K562 (cell line): ENCODE measurements around the gene PHLDB2. TPM values are rescaled to one million over a fixed set of nuclear protein-coding genes. Genes with fewer than 3 reads are reported as not detected.

Experiments
- ATAC-seq: fragments of 200-7000 bp; cut with Tn5 transposase; 3 replicates; pipeline ENCODE4 v1.9.1; 2020; ENCODE audit warnings: moderate library complexity
- BruUV-seq: library from RNA; stranded (reverse); fragments of 400-500 nt; replicated peaks from 2 replicates; lab custom pipeline; 2021; lab: Mats Ljungman, UMichigan
- CTCF ChIA-PET: fragments of 300-600 bp; formaldehyde crosslinking; extraction: SDS; loops from one replicate; lab custom pipeline; 2021; ENCODE audit warnings: low intra/inter-chr PET ratio; lab: Yijun Ruan, JAX
- POLR2A ChIA-PET: fragments of 300-600, 350-650 bp; sonication (Branson Sonifier 250); formaldehyde crosslinking; extraction: SDS; loops from one replicate; lab custom pipeline; 2021; ENCODE audit warnings: antibody characterized with exemption, inconsistent platforms; lab: Yijun Ruan, JAX
- DNase-seq, 4 experiments: peaks; one replicate each; pipeline versions ENCODE4 v3.0.0 to v3.0.0-alpha.2; 2011 to 2018; ENCODE audit warnings: low spot score in 3 of 4, mixed read lengths in 3 of 4; ENCODE audit errors: extremely low read depth in 1 of 4
- FAIRE-seq: peaks from 2 replicates; lab custom pipeline; 2011; peaks lifted over from hg19 to GRCh38; lab: Jason Lieb, UNC
- H2AFZ ChIP-seq: 2 replicates; pipeline ENCODE4 v1.6.0; 2011; ENCODE audit warnings: low read depth, low read length, control low read depth, inconsistent platforms
- H3K27ac ChIP-seq: fragments of 200-600 bp; 3 replicates; pipeline ENCODE4 v1.8.0; 2011; ENCODE audit warnings: low read depth, mild to moderate bottlenecking, control low read depth, inconsistent platforms, low read length, moderate library complexity, mixed read lengths; ENCODE audit errors: extremely low read depth
- H3K27me3 ChIP-seq, 2 experiments: fragments of 300-600 bp in 1 of 2; 2 replicates in 1 of 2; 3 replicates in 1 of 2; pipeline versions ENCODE4 v1.6.0 to v1.8.0; 2011; ENCODE audit warnings: inconsistent platforms in 2 of 2, low read length in 2 of 2, mild to moderate bottlenecking in 1 of 2, mixed read lengths in 1 of 2, moderate library complexity in 1 of 2; ENCODE audit not compliant: control insufficient read depth in 2 of 2, insufficient read depth in 2 of 2
- H3K36me3 ChIP-seq: fragments of 300-600 bp; 3 replicates; pipeline ENCODE4 v1.8.0; 2011; ENCODE audit warnings: mild to moderate bottlenecking, low read length, inconsistent platforms; ENCODE audit not compliant: control insufficient read depth, insufficient read depth
- H3K4me1 ChIP-seq, 2 experiments: fragments of 200-600 bp in 1 of 2; replicated peaks in 1 of 2; 2 replicates in 1 of 2; 3 replicates in 1 of 2; pipeline versions ENCODE4 v1.5.1 to v1.8.0; 2011; ENCODE audit warnings: inconsistent platforms in 2 of 2, low read length in 2 of 2, mild to moderate bottlenecking in 1 of 2, mixed read lengths in 1 of 2, moderate library complexity in 1 of 2; ENCODE audit not compliant: control insufficient read depth in 2 of 2, insufficient read depth in 2 of 2
- H3K4me2 ChIP-seq: 2 replicates; pipeline ENCODE4 v1.6.1; 2011; ENCODE audit warnings: low read length, control low read depth, inconsistent platforms, mixed read lengths; ENCODE audit not compliant: insufficient read depth
- H3K4me3 ChIP-seq: fragments of 200-600 bp; sonication (generic), shearing (Covaris generic); 2 replicates; pipeline ENCODE4 v1.5.1; 2016; ENCODE audit warnings: control low read depth, inconsistent platforms
- H3K79me2 ChIP-seq: fragments of 200-600 bp; 3 replicates; pipeline ENCODE4 v1.8.0; 2011; ENCODE audit warnings: low read length, inconsistent platforms; ENCODE audit not compliant: control insufficient read depth, insufficient read depth
- H3K9ac ChIP-seq, 2 experiments: 2 replicates each; pipeline versions ENCODE4 v1.6.0 to v1.6.1; 2011; ENCODE audit warnings: low read depth in 2 of 2, low read length in 2 of 2, control low read depth in 1 of 2, inconsistent platforms in 1 of 2, mild to moderate bottlenecking in 1 of 2, mixed read lengths in 1 of 2; ENCODE audit not compliant: insufficient read depth in 1 of 2
- H3K9me1 ChIP-seq: one replicate; pipeline ENCODE4 v1.6.0; 2011; ENCODE audit warnings: inconsistent platforms, mild to moderate bottlenecking, low read length, moderate library complexity; ENCODE audit not compliant: control insufficient read depth, insufficient read depth
- H3K9me3 ChIP-seq: replicated peaks from 2 replicates; pipeline ENCODE4 v1.5.1; 2011; ENCODE audit warnings: low read depth, low read length, inconsistent platforms; ENCODE audit not compliant: control insufficient read depth, insufficient read depth
- H4K20me1 ChIP-seq: replicated peaks from 2 replicates; pipeline ENCODE4 v1.6.1; 2011; ENCODE audit warnings: low read length, inconsistent platforms, mixed read lengths; ENCODE audit not compliant: control insufficient read depth, insufficient read depth
- ADNP ChIP-seq: fragments of 200-800 bp; sonication (Bioruptor generic); IDR thresholded peaks from 2 replicates; pipeline ENCODE4 v1.6.1; 2016; ENCODE audit warnings: missing genetic modification characterization, missing compliant biosample characterization
- ELF4 ChIP-seq: fragments of 450-650 bp; formaldehyde crosslinking; IDR thresholded peaks from 2 replicates; pipeline ENCODE4 v1.4.0; 2022; ENCODE audit warnings: missing genetic modification characterization
- GABPB1 ChIP-seq: sonication (generic); formaldehyde crosslinking; IDR thresholded peaks from 2 replicates; pipeline ENCODE4 v1.8.0; 2022; ENCODE audit warnings: mild to moderate bottlenecking, missing genetic modification reagents
- MIER1 ChIP-seq: fragments of 450-650 bp; IDR thresholded peaks from 2 replicates; pipeline ENCODE4 v1.6.1; 2016; ENCODE audit warnings: antibody characterized with exemption, mild to moderate bottlenecking, low read depth
- NCOA6 ChIP-seq: fragments of 450-650 bp; IDR thresholded peaks from 2 replicates; pipeline ENCODE4 v1.6.1; 2017; ENCODE audit warnings: mild to moderate bottlenecking
- RFX1 ChIP-seq: fragments of 450-650 bp; IDR thresholded peaks from 2 replicates; pipeline ENCODE4 v1.6.1; 2016; ENCODE audit warnings: mild to moderate bottlenecking, moderate library complexity
- SUPT5H ChIP-seq: fragments of 450-650 bp; IDR thresholded peaks from 2 replicates; pipeline ENCODE4 v1.6.1; 2016
- ZEB2 ChIP-seq: fragments of 450-650 bp; IDR thresholded peaks from 2 replicates; pipeline ENCODE4 v1.6.1; 2016
- ZNF436 ChIP-seq: fragments of 250-450, 450-650 bp; sonication (Bioruptor Pico); formaldehyde crosslinking; IDR thresholded peaks from 2 replicates; pipeline ENCODE4 v1.7.0; 2020; ENCODE audit warnings: mild to moderate bottlenecking
- WGBS: fragments of 100-300 bp; shearing (Covaris generic); methylation state at CpG from one replicate; pipeline ENCODE4 v1.1.6; 2016; ENCODE audit warnings: low coverage, mixed read lengths; ENCODE audit not compliant: insufficient coverage; ENCODE audit errors: missing lambda C conversion rate; 5-methylcytosine and 5-hydroxymethylcytosine counted together
- in situ Hi-C: fragments of 300-500 bp; cut with MboI; formaldehyde crosslinking; loops from 4 replicates; pipeline ENCODE4 v1.15.0; 2018; ENCODE audit warnings: inconsistent platforms, mixed read lengths
- intact Hi-C: fragments of 100-400 bp; cut with micrococcal nuclease; formaldehyde crosslinking; loops from 2 replicates; pipeline ENCODE4 v1.14.2; 2022
- polyA plus RNA-seq, 8 experiments: library from polyadenylated mRNA; depleted of rRNA in 4 of 8; stranded (reverse) in 5 of 8; unstranded in 3 of 8; fragments of >200 nt; fragmentation: Nextera tagmentation in 2 of 8; fragmentation: Illumina TruSeq in 1 of 8; extraction: Ambion mirVana in 2 of 8; extraction: Trizol in 1 of 8; gene quantifications; 2 replicates each; pipeline versions ENCODE4 v1.2.1 to v1.2.3, GENCODE V29; 2011 to 2014; ENCODE audit warnings: inconsistent platforms in 1 of 8, missing spikeins in 1 of 8
- total RNA-seq, 7 experiments: library from RNA; depleted of rRNA in 6 of 7; stranded (reverse); fragments of >200 nt in 6 of 7; fragmentation: Illumina TruSeq in 2 of 7; extraction: Trizol in 2 of 7; gene quantifications; 2 replicates each; pipeline versions ENCODE4 v1.2.1 to v1.2.3, GENCODE V29; 2011 to 2021; ENCODE audit warnings: low replicate concordance in 1 of 7
- TF ChIP-seq, protein P1 (sequence below): fragments of 250-450 bp; sonication (Bioruptor Pico); IDR thresholded peaks from 2 replicates; pipeline ENCODE4 v1.5.0; 2021; ENCODE audit warnings: mild to moderate bottlenecking, borderline replicate concordance
- TF ChIP-seq, protein P2 (sequence below): fragments of 200-400 bp; formaldehyde crosslinking; IDR thresholded peaks from 2 replicates; pipeline ENCODE4 v1.6.1; 2017; ENCODE audit warnings: mild to moderate bottlenecking, low read depth, low read length, moderate library complexity

PHLDB2 gene
- total and polyA plus RNA-seq, 9 of the 15 experiments (the other 6 are each of a cell fraction or from before 2014, with no cell fraction given): 0.04 TPM; not detected in 8

DNA sequence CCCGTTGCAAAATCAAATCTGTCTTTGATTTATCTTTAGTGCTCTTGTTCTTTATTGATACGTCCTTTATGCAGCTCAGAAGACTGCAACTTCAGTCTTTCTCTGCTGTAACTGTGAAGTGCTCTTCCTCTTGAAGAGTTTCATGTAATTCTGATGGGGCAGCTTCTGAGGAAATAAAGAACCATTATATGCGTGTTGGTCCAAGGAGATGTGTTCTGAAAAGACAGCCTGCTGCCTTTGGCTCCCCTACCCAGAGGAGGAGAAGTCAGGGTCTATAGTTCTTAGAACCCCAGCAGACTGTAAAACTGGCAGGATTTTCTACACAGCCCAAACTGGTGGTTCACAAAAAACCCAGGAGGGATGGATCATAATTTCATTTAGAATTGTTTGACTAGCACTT lies 97.4 kb downstream of the PHLDB2 start:
- CTCF ChIA-PET: no interaction called here
- WGBS: 0% methylated on average over 2 of the region's 3 CpGs
- in situ Hi-C loops: no loop called here
- Histone ChIP-seq H3K9me1 (no peaks in the 10 kb centered on the region), H3K9ac (no peak overlapping the region), H3K9me3 (no peaks in the 10 kb centered on the region), H3K79me2 (no peaks in the 10 kb centered on the region), H4K20me1 (no peaks in the 10 kb centered on the region), H3K27ac (no peak overlapping the region), H2AFZ (no peak overlapping the region), H3K4me3 (no peak overlapping the region), H3K4me1 (no peaks in the 10 kb centered on the region), H3K36me3 (no peaks in the 10 kb centered on the region), H3K27me3 (0 out of 5 replicates have a peak, but pooled peaks cover 0 to 6% of the 10 kb centered on the region in 2 experiments), H3K4me2 (no peak overlapping the region)
- POLR2A ChIA-PET: no interaction called here
- no peak for ATAC-seq
- intact Hi-C loops: no loop called here
- no peak for FAIRE-seq
- BruUV-seq: no TSS peak
- TF ChIP-seq GABPB1 (no peak), ELF4 (CRISPR knock-in tag) (no peak), SUPT5H (no peak), NCOA6 (no peak), RFX1 (no peak), ZEB2 (no peak)
- no peak for DNase-seq

DNA sequence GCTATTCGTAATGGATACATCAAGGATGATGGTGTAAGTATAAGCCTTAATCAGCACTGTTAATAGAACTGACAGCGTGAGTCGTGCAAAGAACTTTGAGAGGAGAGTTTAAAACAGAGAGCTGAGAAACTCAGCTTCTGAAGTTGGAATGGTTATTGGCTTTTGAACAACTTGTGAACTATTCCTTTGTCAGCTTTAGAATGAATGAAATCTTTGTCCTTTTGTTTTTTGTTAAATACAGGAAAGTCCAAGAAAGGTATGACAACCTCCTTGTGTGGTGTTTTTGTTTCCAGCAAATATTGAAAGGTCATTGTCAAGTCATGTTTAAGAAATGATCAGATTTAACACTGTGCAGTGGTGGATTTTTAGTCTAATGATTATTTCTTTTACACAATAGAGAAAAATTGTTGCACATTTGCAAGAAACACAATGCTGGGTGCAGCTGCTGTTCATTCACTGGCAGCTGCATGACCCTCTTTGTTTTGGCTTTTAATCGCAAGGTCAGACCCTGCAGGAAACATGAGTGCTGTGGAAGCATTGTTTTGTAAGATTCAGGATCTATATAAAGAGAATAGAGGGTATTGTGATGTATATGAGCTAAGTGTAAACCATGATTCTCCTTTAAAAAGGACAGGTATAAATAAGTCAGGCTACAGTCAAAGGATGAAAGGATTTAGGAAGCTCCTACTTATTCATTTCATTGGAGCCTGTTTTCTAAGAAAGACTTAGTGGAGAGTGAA lies 98.1 kb downstream of the PHLDB2 start:
- POLR2A ChIA-PET: no interaction called here
- H3K9ac ChIP-seq: no peak overlapping the region
- TF ChIP-seq ADNP (tag) (no peak), MIER1 (no peak), ZNF436 (CRISPR knock-in tag) (no peak)
- TF ChIP-seq, protein P1, sequence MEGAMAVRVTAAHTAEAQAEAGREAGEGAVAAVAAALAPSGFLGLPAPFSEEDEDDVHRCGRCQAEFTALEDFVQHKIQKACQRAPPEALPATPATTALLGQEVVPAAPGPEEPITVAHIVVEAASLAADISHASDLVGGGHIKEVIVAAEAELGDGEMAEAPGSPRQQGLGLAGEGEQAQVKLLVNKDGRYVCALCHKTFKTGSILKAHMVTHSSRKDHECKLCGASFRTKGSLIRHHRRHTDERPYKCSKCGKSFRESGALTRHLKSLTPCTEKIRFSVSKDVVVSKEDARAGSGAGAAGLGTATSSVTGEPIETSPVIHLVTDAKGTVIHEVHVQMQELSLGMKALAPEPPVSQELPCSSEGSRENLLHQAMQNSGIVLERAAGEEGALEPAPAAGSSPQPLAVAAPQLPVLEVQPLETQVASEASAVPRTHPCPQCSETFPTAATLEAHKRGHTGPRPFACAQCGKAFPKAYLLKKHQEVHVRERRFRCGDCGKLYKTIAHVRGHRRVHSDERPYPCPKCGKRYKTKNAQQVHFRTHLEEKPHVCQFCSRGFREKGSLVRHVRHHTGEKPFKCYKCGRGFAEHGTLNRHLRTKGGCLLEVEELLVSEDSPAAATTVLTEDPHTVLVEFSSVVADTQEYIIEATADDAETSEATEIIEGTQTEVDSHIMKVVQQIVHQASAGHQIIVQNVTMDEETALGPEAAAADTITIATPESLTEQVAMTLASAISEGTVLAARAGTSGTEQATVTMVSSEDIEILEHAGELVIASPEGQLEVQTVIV (CRISPR knock-in tag): no peak
- TF ChIP-seq, protein P2, sequence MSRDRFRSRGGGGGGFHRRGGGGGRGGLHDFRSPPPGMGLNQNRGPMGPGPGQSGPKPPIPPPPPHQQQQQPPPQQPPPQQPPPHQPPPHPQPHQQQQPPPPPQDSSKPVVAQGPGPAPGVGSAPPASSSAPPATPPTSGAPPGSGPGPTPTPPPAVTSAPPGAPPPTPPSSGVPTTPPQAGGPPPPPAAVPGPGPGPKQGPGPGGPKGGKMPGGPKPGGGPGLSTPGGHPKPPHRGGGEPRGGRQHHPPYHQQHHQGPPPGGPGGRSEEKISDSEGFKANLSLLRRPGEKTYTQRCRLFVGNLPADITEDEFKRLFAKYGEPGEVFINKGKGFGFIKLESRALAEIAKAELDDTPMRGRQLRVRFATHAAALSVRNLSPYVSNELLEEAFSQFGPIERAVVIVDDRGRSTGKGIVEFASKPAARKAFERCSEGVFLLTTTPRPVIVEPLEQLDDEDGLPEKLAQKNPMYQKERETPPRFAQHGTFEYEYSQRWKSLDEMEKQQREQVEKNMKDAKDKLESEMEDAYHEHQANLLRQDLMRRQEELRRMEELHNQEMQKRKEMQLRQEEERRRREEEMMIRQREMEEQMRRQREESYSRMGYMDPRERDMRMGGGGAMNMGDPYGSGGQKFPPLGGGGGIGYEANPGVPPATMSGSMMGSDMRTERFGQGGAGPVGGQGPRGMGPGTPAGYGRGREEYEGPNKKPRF: no peak

More for the DNA sequence above, 98.1 kb downstream of the PHLDB2 start:
- DNase-seq (no peak), ATAC-seq (no peak), FAIRE-seq (no peak)
- in situ Hi-C loops: no loop called here
- BruUV-seq: no TSS peak
- H3K36me3 ChIP-seq: no peaks in the 10 kb centered on the region
- H2AFZ ChIP-seq: no peak overlapping the region
- CTCF ChIA-PET: no interaction called here
- H3K4me2 ChIP-seq: no peak overlapping the region
- intact Hi-C loops: no loop called here
- H3K27ac ChIP-seq: no peak overlapping the region
- no peaks in the 10 kb centered on the region for H3K4me1 ChIP-seq
- H4K20me1 ChIP-seq: no peaks in the 10 kb centered on the region
- H3K4me3 ChIP-seq: no peak overlapping the region
- 0% methylated on average over 4 of the region's 4 CpGs for WGBS
- no peaks in the 10 kb centered on the region for H3K9me1 ChIP-seq
- H3K27me3 ChIP-seq: 0 out of 5 replicates have a peak, but pooled peaks cover 0 to 6% of the 10 kb centered on the region in 2 experiments
- H3K9me3 ChIP-seq: no peaks in the 10 kb centered on the region
- no peaks in the 10 kb centered on the region for H3K79me2 ChIP-seq
